A673 (cell line): ENCODE measurements around the gene DENND4C.

ENCODE experiments used
- EZH2 ChIP-seq: fragments of 200-600 bp; sonication (generic); IDR thresholded peaks from 2 replicates; pipeline ENCODE4 v1.6.1; 2017; ENCODE audit warnings: borderline replicate concordance, low read depth, mild to moderate bottlenecking, mixed read lengths, antibody characterized with exemption, low read length; ENCODE audit not compliant: poor library complexity, severe bottlenecking
- TF ChIP-seq, protein P1 (sequence below): fragments of 300-800, 200-600 bp; sonication (generic); conservative IDR thresholded peaks from 2 replicates; pipeline ENCODE4 v1.5.1; 2017; ENCODE audit warnings: low read depth, mild to moderate bottlenecking, antibody characterized with exemption, low read length, moderate library complexity, mixed read lengths

DNA sequence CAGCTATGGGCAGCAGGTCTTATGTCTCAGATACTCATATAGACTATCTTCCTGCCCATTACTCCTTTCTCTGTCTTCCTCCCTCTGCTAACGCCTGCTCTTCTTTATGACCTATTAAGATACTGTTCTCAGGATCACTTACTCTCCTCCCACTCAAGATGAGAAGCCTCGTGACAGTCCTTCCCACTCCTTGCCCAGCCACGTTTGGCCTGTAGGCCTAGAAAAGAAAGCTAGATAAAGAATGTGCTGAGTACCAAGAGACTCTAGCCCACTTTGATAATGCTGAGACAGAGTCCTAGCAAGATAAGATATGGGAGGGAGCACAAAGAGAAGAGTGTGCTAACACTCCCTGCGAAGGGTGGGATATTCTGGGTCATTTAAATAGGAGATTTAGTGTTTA is 6.8 kb upstream of the DENND4C start:
- TF ChIP-seq, protein P1, sequence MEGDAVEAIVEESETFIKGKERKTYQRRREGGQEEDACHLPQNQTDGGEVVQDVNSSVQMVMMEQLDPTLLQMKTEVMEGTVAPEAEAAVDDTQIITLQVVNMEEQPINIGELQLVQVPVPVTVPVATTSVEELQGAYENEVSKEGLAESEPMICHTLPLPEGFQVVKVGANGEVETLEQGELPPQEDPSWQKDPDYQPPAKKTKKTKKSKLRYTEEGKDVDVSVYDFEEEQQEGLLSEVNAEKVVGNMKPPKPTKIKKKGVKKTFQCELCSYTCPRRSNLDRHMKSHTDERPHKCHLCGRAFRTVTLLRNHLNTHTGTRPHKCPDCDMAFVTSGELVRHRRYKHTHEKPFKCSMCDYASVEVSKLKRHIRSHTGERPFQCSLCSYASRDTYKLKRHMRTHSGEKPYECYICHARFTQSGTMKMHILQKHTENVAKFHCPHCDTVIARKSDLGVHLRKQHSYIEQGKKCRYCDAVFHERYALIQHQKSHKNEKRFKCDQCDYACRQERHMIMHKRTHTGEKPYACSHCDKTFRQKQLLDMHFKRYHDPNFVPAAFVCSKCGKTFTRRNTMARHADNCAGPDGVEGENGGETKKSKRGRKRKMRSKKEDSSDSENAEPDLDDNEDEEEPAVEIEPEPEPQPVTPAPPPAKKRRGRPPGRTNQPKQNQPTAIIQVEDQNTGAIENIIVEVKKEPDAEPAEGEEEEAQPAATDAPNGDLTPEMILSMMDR: no peak
- TF ChIP-seq EZH2: no peak
